ENCODE data around the gene FATE1. TPM values are rescaled to one million over a fixed set of nuclear protein-coding genes. Genes with fewer than 3 reads are reported as not detected.
"Not testable (repeated sequence)": the region's sequence is repeated elsewhere in the genome, so short reads cannot be mapped to it uniquely, and the experiment has no call there.

Gene FATE1
- not detected for total RNA-seq
- long read RNA-seq: 0 reads

GRCh38 chrX:151715752-151716151, at the start of gene FATE1:
TSS of gene FATE1 (plus strand) at chrX:151716035. CDS start at chrX:151716120, 85 bp downstream.
- ATAC-seq: no peak
- DNase-seq (ENCODE audit: missing footprints): no peak
- intact Hi-C loops (cut with DNase I): no loop called here

- no peak for ATAC-seq
- intact Hi-C loops (cut with DNase I): no loop called here
- no peak for DNase-seq (ENCODE audit: missing footprints)
Measured at GRCh38 chrX:151675121-151675746, 40.6 kb upstream of the FATE1 start.

GRCh38 chrX:151676196-151676595, 39.6 kb upstream of the FATE1 start:
- DNase-seq (ENCODE audit: missing footprints): no peak
- intact Hi-C loops (cut with DNase I): no loop called here
- no peak for ATAC-seq

DNA sequence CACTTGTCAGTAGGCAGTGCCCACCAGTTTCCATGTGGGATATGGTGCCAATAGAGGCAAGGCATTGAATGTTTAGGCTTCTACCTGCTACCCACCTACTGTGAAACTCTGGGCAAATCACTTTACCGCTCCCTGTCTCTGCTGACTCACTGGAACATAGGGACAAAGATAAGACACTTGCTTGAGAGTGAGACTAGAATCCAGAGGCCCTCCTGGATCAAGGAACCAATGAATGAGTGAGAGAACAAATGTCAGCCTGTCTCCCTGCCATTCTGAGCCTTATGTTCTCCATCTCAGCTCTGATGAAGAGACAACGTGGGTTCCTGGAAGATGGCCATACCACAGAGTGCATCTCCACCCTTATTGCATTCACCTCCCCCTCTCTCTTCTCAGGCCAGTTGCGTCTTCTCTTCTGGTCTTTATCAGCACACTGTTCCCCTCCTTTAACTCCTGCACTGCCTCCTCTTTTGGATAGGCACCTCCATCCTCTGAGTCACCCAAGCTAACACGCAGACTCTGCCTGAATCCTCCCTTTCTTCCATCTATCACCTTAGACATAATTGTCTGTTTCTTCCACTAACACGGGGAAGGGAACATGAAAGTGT, 35.9 kb upstream of the FATE1 start:
- DNase-seq (ENCODE audit: missing footprints) (no peak), ATAC-seq (no peak)
- intact Hi-C loops (cut with DNase I): loop anchor here (2.0 kb wide), 1 partner anchor 529 kb away; no protein-coding TSS in a partner anchor

- ATAC-seq (no peak), DNase-seq (ENCODE audit: missing footprints) (no peak)
- intact Hi-C loops (cut with DNase I): loop anchor here (2.0 kb wide), 1 partner anchor 530 kb away; no protein-coding TSS in a partner anchor
Measured at GRCh38 chrX:151680805-151681204, 35.0 kb upstream of the FATE1 start.

DNA sequence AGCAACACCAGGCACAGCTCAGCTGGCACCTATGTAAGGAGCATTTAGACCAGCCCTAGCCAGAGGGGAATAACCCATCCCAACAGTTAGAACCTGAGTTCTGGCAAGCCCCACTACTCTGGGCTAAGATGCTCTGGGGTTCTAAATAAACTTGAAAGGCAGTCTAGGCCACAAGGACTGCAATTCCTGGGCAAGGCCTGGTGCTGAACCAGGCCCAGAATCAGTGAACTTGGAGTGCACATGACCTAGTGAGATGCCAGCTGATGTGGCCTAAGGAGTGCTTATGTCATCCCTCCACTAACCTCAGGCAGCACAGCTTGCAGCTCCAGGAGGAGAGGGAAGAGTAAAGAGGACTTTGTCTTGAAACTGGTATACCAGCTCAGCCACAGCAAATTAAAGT, 28.2 kb upstream of the FATE1 start:
- ATAC-seq (no peak), DNase-seq (ENCODE audit: missing footprints) (no peak)
- intact Hi-C loops (cut with DNase I): no loop called here

DNA sequence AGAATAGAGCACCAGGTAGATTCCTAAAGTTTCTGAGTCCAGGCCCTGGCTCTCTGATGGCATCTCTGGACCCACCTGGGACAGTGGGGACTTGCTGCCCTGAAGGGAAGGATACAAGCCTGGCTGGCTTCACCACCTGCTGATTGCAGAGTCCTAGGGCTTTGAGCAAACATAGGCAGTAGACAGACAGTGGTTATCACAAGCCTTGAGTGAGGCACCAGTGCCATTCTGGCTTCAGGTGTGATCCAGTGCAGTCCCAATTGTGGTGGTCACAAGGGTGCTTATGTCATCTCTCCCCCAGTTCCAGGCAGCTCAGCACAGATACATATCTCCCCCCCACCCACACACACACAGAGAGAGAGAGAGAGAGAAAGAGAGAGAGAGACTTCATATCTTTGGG, 27.1 kb upstream of the FATE1 start:
- intact Hi-C loops (cut with DNase I): no loop called here
- no peak for DNase-seq (ENCODE audit: missing footprints)
- no peak for ATAC-seq

GRCh38 chrX:151692825-151693224, 23.0 kb upstream of the FATE1 start:
- no peak for DNase-seq (ENCODE audit: missing footprints)
- ATAC-seq: no peak
- intact Hi-C loops (cut with DNase I): no loop called here

DNA sequence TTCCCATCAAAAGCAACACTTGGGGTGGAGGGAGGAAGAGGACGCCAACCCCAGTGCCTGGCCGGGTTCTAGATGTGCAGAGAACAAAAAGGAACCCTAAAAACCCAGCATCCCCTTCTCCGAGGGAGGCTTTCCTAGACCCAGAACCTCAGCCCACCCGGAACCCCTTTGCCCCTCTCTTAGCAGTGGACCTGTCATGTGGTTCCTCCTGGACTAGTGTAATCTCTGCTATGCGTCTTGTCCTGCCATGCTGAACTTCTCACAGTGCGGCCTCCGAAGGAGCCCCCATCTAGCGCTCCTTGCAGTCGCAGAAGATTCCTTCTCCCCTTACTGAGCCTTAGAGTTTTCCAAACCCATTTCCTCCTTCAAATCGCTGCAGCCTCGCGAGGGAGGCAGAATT, 21.7 kb upstream of the FATE1 start:
- ATAC-seq (no peak), DNase-seq (ENCODE audit: missing footprints) (no peak)
- intact Hi-C loops (cut with DNase I): no loop called here

GRCh38 chrX:151694661-151695582, 20.9 kb upstream of the FATE1 start, which contains the start of gene PRRG3:
TSS of gene PRRG3 (plus strand) at chrX:151695458. CDS start at chrX:151698815, 3,357 bp downstream.
- intact Hi-C loops (cut with DNase I): no loop called here
- ATAC-seq (no peak), DNase-seq (ENCODE audit: missing footprints) (no peak)

- intact Hi-C loops (cut with DNase I): no loop called here
- ATAC-seq: no peak
- DNase-seq (ENCODE audit: missing footprints): no peak
Measured at GRCh38 chrX:151695583-151696340, 20.1 kb upstream of the FATE1 start.

GRCh38 chrX:151697082-151697481, 18.8 kb upstream of the FATE1 start:
- DNase-seq (ENCODE audit: missing footprints); ATAC-seq; intact Hi-C loops (cut with DNase I): not testable (repeated sequence)

DNA sequence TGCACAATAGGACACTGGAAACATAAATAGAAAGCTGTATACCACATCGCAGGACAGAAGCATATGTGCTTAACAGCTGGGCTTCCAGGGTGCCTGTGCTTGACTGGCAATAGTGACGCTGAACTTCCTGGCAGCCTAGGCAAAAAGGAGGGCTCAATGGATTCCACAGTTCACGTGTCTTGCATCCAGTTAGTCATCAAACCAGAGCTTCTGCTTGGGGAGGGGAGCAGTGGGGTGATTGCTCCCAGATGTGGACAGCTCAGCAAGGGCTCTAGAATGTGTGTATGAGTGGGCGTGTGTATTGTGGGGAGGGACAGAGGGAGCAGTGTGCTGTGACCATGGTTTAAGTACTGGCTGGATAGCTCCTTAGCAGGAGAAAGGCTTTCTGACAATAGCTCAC, 18.3 kb upstream of the FATE1 start:
- DNase-seq (ENCODE audit: missing footprints): no peak
- ATAC-seq: no peak
- intact Hi-C loops (cut with DNase I): no loop called here

DNA sequence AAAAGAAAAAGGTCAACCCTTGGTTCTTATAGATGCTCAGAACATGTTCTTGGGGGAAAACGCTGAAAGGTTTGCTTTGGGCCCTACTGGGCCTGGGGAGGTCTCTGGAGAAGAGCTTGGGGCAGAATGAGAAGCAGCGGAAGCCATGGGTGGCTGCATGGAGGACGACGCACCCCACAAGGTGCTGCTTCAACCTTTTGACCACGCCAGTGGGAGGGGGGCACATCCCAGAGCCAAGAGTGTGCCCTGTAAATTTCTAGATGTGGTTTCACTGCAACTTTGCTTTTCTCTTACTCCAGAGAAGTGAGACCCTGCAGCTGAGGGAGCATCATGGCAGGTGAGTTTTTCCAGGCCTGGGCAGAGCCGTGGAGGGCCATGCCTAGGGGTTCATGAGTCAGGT, 17.4 kb upstream of the FATE1 start:
- ATAC-seq: no peak
- no peak for DNase-seq (ENCODE audit: missing footprints)
- intact Hi-C loops (cut with DNase I): no loop called here

DNA sequence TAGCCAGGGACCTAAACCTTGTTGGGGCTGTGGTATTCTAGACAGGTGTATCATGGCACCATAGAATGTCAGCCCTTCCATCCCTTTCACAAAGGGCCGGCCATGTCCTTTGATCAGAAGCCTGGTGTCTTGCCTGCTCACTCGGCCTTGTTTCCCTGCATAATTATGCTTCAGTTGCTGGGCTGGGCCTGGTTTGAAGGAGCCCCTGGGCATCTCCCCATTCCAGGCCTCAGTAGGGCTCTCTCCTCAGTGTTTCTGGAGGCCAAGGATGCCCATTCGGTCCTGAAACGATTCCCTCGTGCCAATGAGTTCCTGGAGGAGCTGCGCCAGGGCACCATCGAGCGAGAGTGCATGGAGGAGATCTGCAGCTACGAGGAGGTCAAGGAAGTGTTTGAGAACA, 16.1 kb upstream of the FATE1 start:
- ATAC-seq: no peak
- intact Hi-C loops (cut with DNase I): no loop called here
- no peak for DNase-seq (ENCODE audit: missing footprints)

DNA sequence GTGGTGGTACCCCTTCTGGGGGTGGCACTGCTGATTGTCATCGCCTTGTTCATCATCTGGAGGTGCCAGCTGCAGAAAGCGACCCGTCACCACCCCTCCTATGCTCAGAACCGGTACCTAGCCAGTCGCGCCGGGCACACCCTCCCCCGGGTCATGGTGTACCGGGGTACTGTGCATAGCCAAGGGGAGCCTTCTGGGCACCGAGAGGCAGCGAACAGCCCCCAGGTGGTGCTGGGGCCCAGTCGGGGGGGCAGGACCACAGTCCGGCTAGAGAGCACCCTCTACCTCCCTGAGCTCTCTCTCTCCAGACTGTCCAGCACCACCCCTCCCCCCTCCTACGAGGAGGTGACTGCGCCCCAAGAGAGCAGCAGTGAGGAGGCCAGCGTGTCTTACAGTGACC, 15.3 kb upstream of the FATE1 start:
- DNase-seq (ENCODE audit: missing footprints) (no peak), ATAC-seq (no peak)
- intact Hi-C loops (cut with DNase I): no loop called here

GRCh38 chrX:151701071-151701470, 14.8 kb upstream of the FATE1 start:
- intact Hi-C loops (cut with DNase I): no loop called here
- ATAC-seq: no peak
- no peak for DNase-seq (ENCODE audit: missing footprints)

DNA sequence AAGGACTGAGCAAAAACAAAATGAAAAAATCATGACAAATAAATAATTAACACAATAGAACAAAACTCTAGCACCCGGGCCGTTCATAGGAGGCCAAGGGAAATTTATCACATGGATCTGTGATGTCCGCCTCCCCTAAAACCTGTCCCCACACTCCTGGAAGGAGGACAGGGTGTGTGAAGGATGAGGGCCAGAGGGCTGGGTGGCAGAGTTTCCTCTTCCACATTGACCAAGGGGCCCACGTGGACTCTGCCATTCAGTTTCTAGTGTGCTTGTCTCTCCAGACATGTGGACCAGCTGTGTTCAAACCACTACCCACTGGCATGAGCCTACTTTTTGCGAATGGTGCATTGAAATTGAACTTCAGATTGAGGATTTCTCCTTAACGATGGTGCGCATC, 14.3 kb upstream of the FATE1 start:
- intact Hi-C loops (cut with DNase I): no loop called here
- ATAC-seq (no peak), DNase-seq (ENCODE audit: missing footprints) (no peak)
